ENCODE data around the gene HIBCH. TPM values are rescaled to one million over a fixed set of nuclear protein-coding genes. Genes with fewer than 3 reads are reported as not detected.
"Not testable (repeated sequence)": the region's sequence is repeated elsewhere in the genome, so short reads cannot be mapped to it uniquely, and the experiment has no call there.

Gene HIBCH
- total RNA-seq, 1 donor from 2014 or later, result 24.5 TPM

DNA sequence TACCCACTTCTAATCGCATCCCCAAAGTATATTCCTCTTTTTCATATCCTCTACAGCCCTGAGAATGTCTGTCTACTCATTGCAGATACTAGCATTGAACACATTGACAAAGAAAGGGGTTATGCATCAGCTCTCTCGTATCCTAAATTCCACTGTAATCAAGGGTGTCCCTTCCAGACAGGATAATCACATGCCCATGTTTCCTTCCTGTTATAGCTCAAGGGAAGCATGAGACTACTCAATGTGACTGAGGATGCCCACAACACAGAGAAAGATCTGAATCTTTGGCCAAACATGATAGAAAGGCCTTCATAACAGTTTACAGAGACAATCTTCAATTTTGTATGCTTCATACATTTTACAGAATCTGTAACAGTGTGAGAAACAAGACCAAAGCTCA is 69.2 kb downstream of the HIBCH start:
- TF ChIP-seq, protein P1, sequence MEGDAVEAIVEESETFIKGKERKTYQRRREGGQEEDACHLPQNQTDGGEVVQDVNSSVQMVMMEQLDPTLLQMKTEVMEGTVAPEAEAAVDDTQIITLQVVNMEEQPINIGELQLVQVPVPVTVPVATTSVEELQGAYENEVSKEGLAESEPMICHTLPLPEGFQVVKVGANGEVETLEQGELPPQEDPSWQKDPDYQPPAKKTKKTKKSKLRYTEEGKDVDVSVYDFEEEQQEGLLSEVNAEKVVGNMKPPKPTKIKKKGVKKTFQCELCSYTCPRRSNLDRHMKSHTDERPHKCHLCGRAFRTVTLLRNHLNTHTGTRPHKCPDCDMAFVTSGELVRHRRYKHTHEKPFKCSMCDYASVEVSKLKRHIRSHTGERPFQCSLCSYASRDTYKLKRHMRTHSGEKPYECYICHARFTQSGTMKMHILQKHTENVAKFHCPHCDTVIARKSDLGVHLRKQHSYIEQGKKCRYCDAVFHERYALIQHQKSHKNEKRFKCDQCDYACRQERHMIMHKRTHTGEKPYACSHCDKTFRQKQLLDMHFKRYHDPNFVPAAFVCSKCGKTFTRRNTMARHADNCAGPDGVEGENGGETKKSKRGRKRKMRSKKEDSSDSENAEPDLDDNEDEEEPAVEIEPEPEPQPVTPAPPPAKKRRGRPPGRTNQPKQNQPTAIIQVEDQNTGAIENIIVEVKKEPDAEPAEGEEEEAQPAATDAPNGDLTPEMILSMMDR (IDR thresholded peaks at IDR 0.05; ENCODE audit: borderline replicate concordance), result no peak
- Histone ChIP-seq H3K9me3 (replicated peaks) (no peaks in the 10 kb centered on the region), H3K4me1 (peaks cover 5% of the 10 kb centered on the region), H3K36me3 (peaks cover 31% of the 10 kb centered on the region), H3K4me3 (no peak overlapping the region), H3K27ac (replicated peaks) (no peak overlapping the region), H3K27me3 (ENCODE audit: low read depth) (no peaks in the 10 kb centered on the region)
- DNase-seq, result no peak
- intact Hi-C loops (cut with micrococcal nuclease), result no loop called here

DNA sequence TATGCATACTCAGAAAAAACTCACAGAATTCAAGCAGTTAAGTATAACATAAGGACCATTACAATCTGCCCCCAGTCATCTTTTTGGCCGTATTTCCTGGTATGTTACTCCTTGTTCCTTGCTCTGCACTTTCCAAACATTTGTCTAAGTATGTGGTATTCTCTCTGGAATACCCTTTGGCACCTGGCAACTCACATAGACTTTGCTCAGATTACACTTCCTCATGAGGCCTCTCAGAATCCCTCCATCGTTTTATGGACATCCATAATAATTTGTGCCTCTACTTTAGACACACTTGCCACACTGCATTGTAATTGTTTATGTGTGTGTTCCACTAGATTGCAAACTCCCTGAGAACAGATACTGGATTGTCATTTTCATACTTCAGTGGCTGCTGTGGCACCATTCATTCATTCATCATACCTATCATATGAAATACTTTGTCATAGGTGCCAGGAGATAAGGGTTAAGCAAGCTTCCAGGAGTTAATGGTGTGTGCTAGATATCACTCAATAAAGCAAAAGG is 84.0 kb downstream of the HIBCH start:
- TF ChIP-seq, protein P1 (IDR thresholded peaks at IDR 0.05; ENCODE audit: borderline replicate concordance), result no peak
- intact Hi-C loops (cut with micrococcal nuclease), result no loop called here
- DNase-seq, result no peak
- H3K27ac ChIP-seq (replicated peaks), result no peak overlapping the region
- peaks cover 13% of the 10 kb centered on the region for H3K9me3 ChIP-seq (replicated peaks)
- no peaks in the 10 kb centered on the region for H3K4me1 ChIP-seq
- H3K4me3 ChIP-seq, result no peak overlapping the region
- H3K36me3 ChIP-seq, result peaks cover 34% of the 10 kb centered on the region
- no peaks in the 10 kb centered on the region for H3K27me3 ChIP-seq (ENCODE audit: low read depth)

DNA sequence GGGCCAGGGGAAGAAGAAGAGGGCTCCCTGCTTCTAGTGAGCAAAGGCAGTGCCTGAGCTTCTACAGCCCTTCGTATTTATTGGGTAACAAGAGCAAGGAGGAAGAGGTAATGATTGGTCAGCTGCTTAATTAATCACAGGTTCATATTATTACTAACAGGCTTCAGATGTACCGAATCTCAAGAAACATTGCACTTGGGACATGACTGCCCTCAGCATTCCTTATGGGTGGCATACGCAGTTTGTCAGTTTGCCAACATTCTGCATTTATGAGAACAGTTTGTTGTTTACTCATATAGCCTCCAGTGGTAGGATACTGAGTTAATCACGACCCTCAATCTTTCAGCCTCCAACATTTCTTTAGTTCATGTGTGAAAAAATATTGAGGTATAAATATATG is 84.5 kb downstream of the HIBCH start:
- Histone ChIP-seq H3K4me3 (no peak overlapping the region), H3K27me3 (ENCODE audit: low read depth) (no peaks in the 10 kb centered on the region), H3K36me3 (peaks cover 34% of the 10 kb centered on the region), H3K27ac (replicated peaks) (no peak overlapping the region), H3K4me1 (no peaks in the 10 kb centered on the region), H3K9me3 (replicated peaks) (peaks cover 13% of the 10 kb centered on the region)
- intact Hi-C loops (cut with micrococcal nuclease), result no loop called here
- TF ChIP-seq, protein P1 (IDR thresholded peaks at IDR 0.05; ENCODE audit: borderline replicate concordance), result no peak
- DNase-seq, result no peak

DNA sequence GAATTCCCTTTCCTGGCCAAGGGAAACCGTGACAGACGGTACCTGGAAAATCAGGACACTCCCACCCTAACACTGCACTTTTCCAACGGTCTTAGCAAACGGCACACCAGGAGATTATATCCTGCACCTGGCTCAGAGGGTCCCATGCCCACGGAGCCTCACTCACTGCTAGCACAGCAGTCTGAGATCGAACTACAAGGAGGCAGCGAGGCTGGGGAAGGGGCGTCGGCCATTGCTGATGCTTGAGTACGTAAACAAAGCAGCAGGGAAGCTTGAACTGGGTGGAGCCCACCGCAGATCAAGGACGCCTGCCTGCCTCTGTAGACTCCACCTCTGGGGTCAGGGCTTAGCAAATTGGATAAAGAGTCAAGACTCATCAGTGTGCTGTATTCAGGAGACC is 95.6 kb downstream of the HIBCH start:
- peaks cover 22% of the 10 kb centered on the region for H3K36me3 ChIP-seq
- peaks cover 20% of the 10 kb centered on the region for H3K9me3 ChIP-seq (replicated peaks)
- H3K4me1 ChIP-seq; H3K27ac ChIP-seq (replicated peaks); H3K4me3 ChIP-seq; DNase-seq; H3K27me3 ChIP-seq (ENCODE audit: low read depth); intact Hi-C loops (cut with micrococcal nuclease): not testable (repeated sequence)

DNA sequence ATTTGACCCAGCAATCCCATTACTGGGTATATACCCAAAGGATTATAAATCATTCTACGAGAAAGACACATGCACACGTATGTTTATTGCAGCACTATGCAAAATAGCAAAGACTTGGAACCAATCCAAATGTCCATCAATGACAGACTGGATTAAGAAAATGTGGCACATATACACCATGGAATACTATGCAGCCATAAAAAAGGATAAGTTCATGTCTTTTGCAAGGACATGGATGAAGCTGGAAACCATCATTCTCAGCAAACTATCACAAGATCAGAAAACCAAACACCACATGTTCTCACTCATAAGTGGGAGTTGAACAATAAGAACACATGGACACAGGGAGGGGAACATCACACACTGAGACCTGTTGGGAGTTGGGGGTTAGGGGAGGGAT is 96.9 kb downstream of the HIBCH start:
- H3K4me3 ChIP-seq; intact Hi-C loops (cut with micrococcal nuclease); DNase-seq; H3K27ac ChIP-seq (replicated peaks); H3K27me3 ChIP-seq (ENCODE audit: low read depth); H3K4me1 ChIP-seq: not testable (repeated sequence)
- Histone ChIP-seq H3K36me3 (peaks cover 29% of the 10 kb centered on the region), H3K9me3 (replicated peaks) (peaks cover 13% of the 10 kb centered on the region)

DNA sequence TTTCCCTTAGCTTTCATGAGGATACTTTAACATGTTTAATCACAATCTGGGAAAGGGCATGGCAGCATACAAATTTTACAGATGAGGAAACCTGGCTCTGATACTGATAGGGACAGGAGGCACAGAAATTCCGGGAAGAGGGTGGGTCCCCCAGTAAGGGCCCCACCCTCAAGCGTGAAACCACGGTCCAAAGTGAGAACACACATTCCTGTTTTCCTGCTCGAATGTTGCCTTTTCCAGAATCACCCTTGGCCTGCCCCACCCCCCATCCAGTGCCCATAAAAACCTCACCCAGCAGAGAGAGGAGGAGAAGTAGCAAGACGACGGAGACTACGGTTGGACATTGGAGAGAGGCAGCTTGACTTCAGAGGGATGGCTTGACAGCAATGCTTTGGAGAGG is 98.2 kb downstream of the HIBCH start:
- intact Hi-C loops (cut with micrococcal nuclease), result no loop called here
- Histone ChIP-seq H3K36me3 (peaks cover 29% of the 10 kb centered on the region), H3K4me1 (peaks cover 9% of the 10 kb centered on the region), H3K4me3 (no peak overlapping the region), H3K9me3 (replicated peaks) (peaks cover 7% of the 10 kb centered on the region), H3K27ac (replicated peaks) (no peak overlapping the region), H3K27me3 (ENCODE audit: low read depth) (no peaks in the 10 kb centered on the region)
- DNase-seq, result no peak
- TF ChIP-seq, protein P1 (IDR thresholded peaks at IDR 0.05; ENCODE audit: borderline replicate concordance), result no peak

DNA sequence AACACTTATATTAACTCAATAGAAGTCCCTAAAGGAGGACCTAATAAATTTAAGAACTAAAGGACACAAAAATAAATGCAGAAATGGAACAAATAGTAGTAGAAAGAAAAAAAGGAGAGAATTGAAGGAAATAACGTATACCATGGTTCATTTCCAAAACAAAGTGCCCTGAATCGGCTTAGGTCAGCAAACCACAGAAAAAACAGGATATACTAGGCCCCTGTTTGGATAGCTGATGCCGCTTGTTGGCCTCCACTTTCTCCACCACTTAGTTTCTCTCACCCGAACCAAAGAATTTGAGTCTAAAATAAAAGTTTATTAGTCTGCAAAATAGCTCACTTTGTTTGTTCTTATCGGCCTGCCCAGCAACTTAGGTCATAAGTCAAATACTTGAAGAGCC is 100.4 kb downstream of the HIBCH start:
- no peaks in the 10 kb centered on the region for H3K27me3 ChIP-seq (ENCODE audit: low read depth)
- TF ChIP-seq, protein P1 (IDR thresholded peaks at IDR 0.05; ENCODE audit: borderline replicate concordance), result no peak
- H3K4me1 ChIP-seq, result peaks cover 32% of the 10 kb centered on the region
- intact Hi-C loops (cut with micrococcal nuclease), result no loop called here
- no peak for DNase-seq
- peaks cover 7% of the 10 kb centered on the region for H3K9me3 ChIP-seq (replicated peaks)
- H3K4me3 ChIP-seq, result no peak overlapping the region
- H3K27ac ChIP-seq (replicated peaks), result no peak overlapping the region
- peaks cover 29% of the 10 kb centered on the region for H3K36me3 ChIP-seq
